ENCODE measurements around the gene SLC39A3.

The SLC39A3 gene

GRCh38 chr19:2740314-2740656 is 468 bp upstream of the SLC39A3 start:
- no peak for DNase-seq

GRCh38 chr19:2736550-2737190 is 3.1 kb downstream of the SLC39A3 start:
- no peak for DNase-seq

- no peak for DNase-seq
Observed at GRCh38 chr19:2735374-2735773, 4.4 kb downstream of the SLC39A3 start.

GRCh38 chr19:2734589-2735288 is 5.1 kb downstream of the SLC39A3 start:
- DNase-seq = no peak

GRCh38 chr19:2733930-2734588 is 5.8 kb downstream of the SLC39A3 start:
- DNase-seq = no peak

GRCh38 chr19:2732883-2733282 is 6.9 kb downstream of the SLC39A3 start:
- no peak for DNase-seq

GRCh38 chr19:2732157-2732725 is 7.6 kb downstream of the SLC39A3 start:
- no peak for DNase-seq

GRCh38 chr19:2731181-2731995 is 8.4 kb downstream of the SLC39A3 start:
- DNase-seq = no peak

GRCh38 chr19:2729943-2730818 is 9.6 kb downstream of the SLC39A3 start:
- no peak for DNase-seq

GRCh38 chr19:2728783-2729387 is 10.9 kb downstream of the SLC39A3 start:
- no peak for DNase-seq

- no peak for DNase-seq
Observed at GRCh38 chr19:2727640-2727944, 12.2 kb downstream of the SLC39A3 start.

- DNase-seq = no peak
Observed at GRCh38 chr19:2726904-2727639, 12.7 kb downstream of the SLC39A3 start.

GRCh38 chr19:2726160-2726855 is 13.5 kb downstream of the SLC39A3 start:
- DNase-seq = no peak

- no peak for DNase-seq
Observed at GRCh38 chr19:2724148-2724557, 15.7 kb downstream of the SLC39A3 start.

- DNase-seq = no peak
Observed at GRCh38 chr19:2723747-2724146, 16.1 kb downstream of the SLC39A3 start.

GRCh38 chr19:2723345-2723715 is 16.5 kb downstream of the SLC39A3 start:
- DNase-seq = no peak

GRCh38 chr19:2722541-2723344 is 17.1 kb downstream of the SLC39A3 start:
- no peak for DNase-seq

- no peak for DNase-seq
Observed at GRCh38 chr19:2721570-2722540, 18.0 kb downstream of the SLC39A3 start.
